Breast epithelium (tissue), 4 donors: ENCODE data around the gene SERPINE1. TPM values are rescaled to one million over a fixed set of nuclear protein-coding genes. Genes with fewer than 3 reads are reported as not detected.
A peak's percentile ranks its signal among the peaks of the same experiment; 100 is the strongest.
"Not testable (repeated sequence)": the region's sequence is repeated elsewhere in the genome, so short reads cannot be mapped to it uniquely, and the experiment has no call there.

Experiments
- DNase-seq, 2 donors: peaks; one replicate each; pipeline ENCODE4 v3.0.0-alpha.2; 2019; ENCODE audit warnings: low spot score in 2 of 2
- H3K27ac ChIP-seq, 2 donors: fragments of 200-600 bp; sonication (generic) in 1 of 2; one replicate each; pipeline ENCODE4 v1.5.1; 2016 to 2019; ENCODE audit warnings: mild to moderate bottlenecking in 1 of 2
- H3K27me3 ChIP-seq, 2 donors: fragments of 200-600 bp; sonication (generic) in 1 of 2; one replicate each; pipeline versions ENCODE4 v1.5.1 to v1.6.0; 2017 to 2019; ENCODE audit warnings: control low read depth in 1 of 2, mild to moderate bottlenecking in 1 of 2
- H3K36me3 ChIP-seq: fragments of 200-600 bp; one replicate; pipeline ENCODE4 v1.5.1; 2019
- H3K4me1 ChIP-seq, 2 donors: fragments of 200-600 bp; sonication (generic); one replicate each; pipeline ENCODE4 v1.5.1; 2016 to 2019; ENCODE audit warnings: control low read depth in 1 of 2
- H3K4me3 ChIP-seq, 3 donors: fragments of 200-600 bp; sonication (generic); 1 replicate in 2 of 3; 2 replicates in 1 of 3; pipeline ENCODE4 v1.5.1; 2016 to 2019; ENCODE audit warnings: mild to moderate bottlenecking in 3 of 3, moderate library complexity in 2 of 3
- H3K9me3 ChIP-seq, 2 donors: fragments of 200-600 bp; sonication (generic) in 1 of 2; one replicate each; pipeline ENCODE4 v1.5.1; 2016 to 2019; ENCODE audit warnings: control low read depth in 1 of 2
- POLR2A ChIP-seq: fragments of 450-650 bp; IDR thresholded peaks from one replicate; pipeline ENCODE4 v1.6.1; 2016; ENCODE audit warnings: antibody characterized with exemption, mild to moderate bottlenecking, moderate library complexity
- POLR2AphosphoS5 ChIP-seq, 3 donors: sonication (generic); formaldehyde crosslinking; IDR thresholded peaks; one replicate each; pipeline ENCODE4 v1.6.1; 2017; ENCODE audit warnings: antibody characterized with exemption in 3 of 3
- intact Hi-C: fragments of 100-400 bp; cut with DNase I; formaldehyde crosslinking; loops from one replicate; pipeline ENCODE4 v1.15.1; 2023; ENCODE audit warnings: low total_unique reads
- total RNA-seq, 3 donors: library from RNA; depleted of rRNA; stranded (reverse); fragments of >200 nt; gene quantifications; one replicate each; pipeline ENCODE4 v1.1.0, GENCODE V29; 2016
- TF ChIP-seq, protein P1 (sequence below), 3 donors: fragments of 450-650 bp; IDR thresholded peaks; one replicate each; pipeline ENCODE4 v1.5.1; 2016 to 2017; ENCODE audit warnings: antibody characterized with exemption in 3 of 3, mild to moderate bottlenecking in 3 of 3, moderate library complexity in 3 of 3

The SERPINE1 gene
- total RNA-seq, 3 donors from 2014 or later = 6.2 to 24.3 (median 7.4) TPM

- intact Hi-C loops = no loop called here
- DNase-seq = no peak
- Histone ChIP-seq H3K9me3 (no peaks in the 10 kb centered on the region), H3K27ac (no peak overlapping the region), H3K36me3 (no peaks in the 10 kb centered on the region), H3K27me3 (no peaks in the 10 kb centered on the region), H3K4me3 (no peak overlapping the region), H3K4me1 (peaks cover 0 to 3% of the 10 kb centered on the region in 2 donors)
- TF ChIP-seq POLR2A (no peak), POLR2AphosphoS5 (IDR thresholded peaks at IDR 0.05) (no peak)
- TF ChIP-seq, protein P1, sequence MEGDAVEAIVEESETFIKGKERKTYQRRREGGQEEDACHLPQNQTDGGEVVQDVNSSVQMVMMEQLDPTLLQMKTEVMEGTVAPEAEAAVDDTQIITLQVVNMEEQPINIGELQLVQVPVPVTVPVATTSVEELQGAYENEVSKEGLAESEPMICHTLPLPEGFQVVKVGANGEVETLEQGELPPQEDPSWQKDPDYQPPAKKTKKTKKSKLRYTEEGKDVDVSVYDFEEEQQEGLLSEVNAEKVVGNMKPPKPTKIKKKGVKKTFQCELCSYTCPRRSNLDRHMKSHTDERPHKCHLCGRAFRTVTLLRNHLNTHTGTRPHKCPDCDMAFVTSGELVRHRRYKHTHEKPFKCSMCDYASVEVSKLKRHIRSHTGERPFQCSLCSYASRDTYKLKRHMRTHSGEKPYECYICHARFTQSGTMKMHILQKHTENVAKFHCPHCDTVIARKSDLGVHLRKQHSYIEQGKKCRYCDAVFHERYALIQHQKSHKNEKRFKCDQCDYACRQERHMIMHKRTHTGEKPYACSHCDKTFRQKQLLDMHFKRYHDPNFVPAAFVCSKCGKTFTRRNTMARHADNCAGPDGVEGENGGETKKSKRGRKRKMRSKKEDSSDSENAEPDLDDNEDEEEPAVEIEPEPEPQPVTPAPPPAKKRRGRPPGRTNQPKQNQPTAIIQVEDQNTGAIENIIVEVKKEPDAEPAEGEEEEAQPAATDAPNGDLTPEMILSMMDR (IDR thresholded peaks at IDR 0.05) = no peak
Observed at GRCh38 chr7:101106386-101106785, 20.5 kb upstream of the SERPINE1 start.

DNA sequence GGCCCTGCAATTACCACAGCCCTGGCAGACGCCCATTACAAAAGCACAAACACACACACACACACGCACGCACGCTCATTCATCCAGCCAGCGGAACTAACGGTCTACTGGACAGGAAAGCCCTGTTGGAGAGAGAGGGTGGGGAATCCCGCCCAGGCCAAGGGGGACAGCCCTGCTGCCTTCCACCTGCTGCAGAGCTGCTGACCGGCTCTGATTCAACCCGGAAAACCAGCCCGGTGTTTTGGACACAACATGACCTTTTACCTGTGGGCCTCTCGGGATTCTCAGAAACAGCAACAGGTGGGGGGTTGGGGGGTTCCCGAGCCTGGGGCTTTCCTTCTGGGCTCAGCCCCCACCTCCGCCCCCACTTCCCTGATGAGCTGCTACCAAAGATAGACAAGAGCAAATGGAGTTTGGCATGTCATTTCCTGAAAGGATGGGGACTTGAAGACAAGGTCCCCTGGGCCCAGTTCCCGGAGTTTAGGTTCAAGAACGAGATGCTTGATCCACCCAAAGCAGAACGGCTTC lies 18.5 kb upstream of the SERPINE1 start:
- intact Hi-C loops = no loop called here
- Histone ChIP-seq H3K36me3 (no peaks in the 10 kb centered on the region), H3K27ac (peak overlapping the region in 1 of 2 donors; percentile 25), H3K4me1 (peaks cover 0 to 3% of the 10 kb centered on the region in 2 donors), H3K27me3 (no peaks in the 10 kb centered on the region), H3K9me3 (no peaks in the 10 kb centered on the region), H3K4me3 (no peak overlapping the region)
- TF ChIP-seq POLR2AphosphoS5 (IDR thresholded peaks at IDR 0.05) (peak in 1 of 3 donors; percentile 29), POLR2A (no peak)
- no peak for DNase-seq

DNA sequence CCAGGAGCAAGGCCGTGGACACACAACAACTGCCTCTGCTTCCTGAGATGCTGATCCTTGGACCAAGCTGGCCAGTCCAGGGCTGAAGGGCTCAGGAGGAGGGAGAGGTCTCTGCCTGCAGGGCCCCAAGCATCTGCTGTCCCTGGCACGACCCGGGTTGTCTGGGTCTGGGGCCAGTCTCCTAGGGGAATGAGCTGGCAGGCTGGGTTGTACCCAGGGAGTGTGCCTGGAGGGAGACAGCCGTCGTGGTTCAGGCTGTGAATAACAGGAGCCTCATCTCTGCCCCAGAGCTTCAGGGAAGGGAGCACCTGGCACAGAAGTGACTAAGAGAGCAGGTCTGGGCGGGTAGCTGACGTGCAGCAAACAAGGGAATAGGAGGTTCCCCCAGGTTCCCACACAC lies 17.9 kb upstream of the SERPINE1 start:
- H3K27me3 ChIP-seq = no peaks in the 10 kb centered on the region
- no peaks in the 10 kb centered on the region for H3K9me3 ChIP-seq
- no peak for DNase-seq
- peak overlapping the region in 1 of 2 donors; percentile 25 for H3K27ac ChIP-seq
- H3K4me3 ChIP-seq = no peak overlapping the region
- no peaks in the 10 kb centered on the region for H3K36me3 ChIP-seq
- peaks cover 0 to 3% of the 10 kb centered on the region in 2 donors for H3K4me1 ChIP-seq
- intact Hi-C loops = no loop called here
- TF ChIP-seq POLR2A (no peak), POLR2AphosphoS5 (IDR thresholded peaks at IDR 0.05) (no peak)
- TF ChIP-seq, protein P1 (IDR thresholded peaks at IDR 0.05) = no peak

GRCh38 chr7:101109368-101109767 lies 17.5 kb upstream of the SERPINE1 start:
- H3K27me3 ChIP-seq = no peaks in the 10 kb centered on the region
- H3K9me3 ChIP-seq = no peaks in the 10 kb centered on the region
- H3K27ac ChIP-seq = peak overlapping the region in 1 of 2 donors; percentile 25
- H3K4me1 ChIP-seq = peaks cover 0 to 3% of the 10 kb centered on the region in 2 donors
- intact Hi-C loops = no loop called here
- H3K36me3 ChIP-seq = no peaks in the 10 kb centered on the region
- TF ChIP-seq POLR2A (no peak), POLR2AphosphoS5 (IDR thresholded peaks at IDR 0.05) (no peak)
- TF ChIP-seq, protein P1 (IDR thresholded peaks at IDR 0.05) = no peak
- no peak for DNase-seq
- H3K4me3 ChIP-seq = no peak overlapping the region

DNA sequence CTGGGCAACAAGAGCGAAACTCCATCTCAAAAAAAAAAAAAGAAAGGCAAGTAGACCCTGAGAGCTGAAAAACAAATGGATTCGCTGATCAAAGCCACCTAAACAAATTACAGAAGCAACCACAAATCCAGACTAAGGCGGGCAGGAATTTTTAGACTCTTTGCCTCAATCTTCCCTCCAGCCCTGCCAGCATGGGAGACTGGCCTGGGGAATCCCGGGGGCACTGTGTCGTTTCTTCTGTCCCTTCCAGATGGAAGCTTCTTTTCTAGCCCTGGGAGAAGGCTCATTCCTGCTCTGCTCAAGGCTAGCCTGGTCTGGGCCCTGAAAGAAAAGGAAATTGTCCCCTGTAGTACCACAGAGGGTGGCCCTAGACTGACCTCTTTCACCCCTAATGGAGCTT lies 15.6 kb upstream of the SERPINE1 start:
- H3K9me3 ChIP-seq = no peaks in the 10 kb centered on the region
- peaks cover 0 to 3% of the 10 kb centered on the region in 2 donors for H3K4me1 ChIP-seq
- no peaks in the 10 kb centered on the region for H3K36me3 ChIP-seq
- H3K4me3 ChIP-seq = no peak overlapping the region
- H3K27ac ChIP-seq = no peak overlapping the region
- DNase-seq = no peak
- no peaks in the 10 kb centered on the region for H3K27me3 ChIP-seq
- TF ChIP-seq POLR2A = no peak
- TF ChIP-seq, protein P1 (IDR thresholded peaks at IDR 0.05) = no peak
- no peak for TF ChIP-seq POLR2AphosphoS5 (IDR thresholded peaks at IDR 0.05)
- intact Hi-C loops = no loop called here

- no peak overlapping the region for H3K4me3 ChIP-seq
- H3K36me3 ChIP-seq = no peaks in the 10 kb centered on the region
- no peak for TF ChIP-seq POLR2A
- TF ChIP-seq, protein P1 (IDR thresholded peaks at IDR 0.05) = no peak
- peak in 1 of 3 donors; percentile 23 for TF ChIP-seq POLR2AphosphoS5 (IDR thresholded peaks at IDR 0.05)
- intact Hi-C loops = no loop called here
- no peak for DNase-seq
- peaks cover 0 to 3% of the 10 kb centered on the region in 2 donors for H3K4me1 ChIP-seq
- H3K27ac ChIP-seq = peak overlapping the region in 1 of 2 donors; percentile 68
- no peaks in the 10 kb centered on the region for H3K27me3 ChIP-seq
- no peaks in the 10 kb centered on the region for H3K9me3 ChIP-seq
Observed at GRCh38 chr7:101112233-101112632, 14.7 kb upstream of the SERPINE1 start.

DNA sequence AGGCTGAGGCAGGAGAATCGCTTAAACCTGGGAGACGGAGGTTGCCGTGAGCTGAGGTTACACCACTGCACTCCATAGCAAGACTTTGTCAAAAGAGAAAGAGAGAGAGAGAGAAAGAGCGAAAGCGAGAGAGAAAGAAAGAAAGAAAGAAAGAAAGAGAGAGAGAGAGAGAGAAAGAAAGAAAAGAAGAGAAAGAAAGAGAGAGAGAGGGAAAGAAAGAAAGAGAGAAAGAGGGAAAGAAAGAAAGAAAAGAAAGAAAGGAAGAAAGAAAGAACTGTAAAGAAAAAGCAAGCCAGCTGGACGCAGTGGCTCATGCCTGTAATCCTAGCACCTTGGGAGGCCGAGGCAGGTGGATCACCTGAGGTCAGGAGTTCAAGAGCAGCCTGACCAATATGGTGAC lies 13.8 kb upstream of the SERPINE1 start:
- DNase-seq, H3K4me1 ChIP-seq, H3K27me3 ChIP-seq, H3K27ac ChIP-seq, H3K4me3 ChIP-seq, intact Hi-C loops, H3K9me3 ChIP-seq, H3K36me3 ChIP-seq: not testable (repeated sequence)
